WTC11 (cell line): ENCODE data around the gene SLC19A1.

Experiments
- CTCF ChIP-seq: fragments of 200-600 bp; IDR thresholded peaks from 2 replicates; pipeline ENCODE4 v1.8.0; 2022; ENCODE audit warnings: antibody characterized with exemption
- EMX1 ChIP-seq: fragments of 250-450 bp; sonication (Bioruptor Pico); IDR thresholded peaks from 2 replicates; pipeline ENCODE4 v1.8.0; 2021; ENCODE audit warnings: mild to moderate bottlenecking
- ETV6 ChIP-seq: sonication (generic); formaldehyde crosslinking; IDR thresholded peaks from 2 replicates; pipeline ENCODE4 v1.8.1; 2022; ENCODE audit warnings: mild to moderate bottlenecking, missing genetic modification reagents
- FOXJ3 ChIP-seq: sonication (generic); formaldehyde crosslinking; IDR thresholded peaks from 2 replicates; pipeline ENCODE4 v1.9.0; 2021; ENCODE audit warnings: missing genetic modification reagents, mild to moderate bottlenecking, borderline replicate concordance
- FOXP1 ChIP-seq: sonication (generic); formaldehyde crosslinking; IDR thresholded peaks from 2 replicates; pipeline ENCODE4 v1.8.0; 2022; ENCODE audit warnings: missing genetic modification reagents, mild to moderate bottlenecking, moderate library complexity, borderline replicate concordance
- FOXP4 ChIP-seq: sonication (generic); formaldehyde crosslinking; IDR thresholded peaks from 2 replicates; pipeline ENCODE4 v1.8.0; 2022; ENCODE audit warnings: mild to moderate bottlenecking, missing genetic modification reagents
- JUN ChIP-seq: sonication (generic); formaldehyde crosslinking; IDR thresholded peaks from 2 replicates; pipeline ENCODE4 v1.8.0; 2023; ENCODE audit warnings: mild to moderate bottlenecking, missing genetic modification reagents
- MXD4 ChIP-seq: fragments of 250-450 bp; sonication (Bioruptor Pico); IDR thresholded peaks from 2 replicates; pipeline ENCODE4 v1.8.0; 2021; ENCODE audit warnings: mild to moderate bottlenecking, moderate library complexity, borderline replicate concordance
- NFYB ChIP-seq: sonication (generic); formaldehyde crosslinking; conservative IDR thresholded peaks from 2 replicates; pipeline ENCODE4 v1.8.0; 2022; ENCODE audit warnings: low read depth, missing genetic modification reagents
- NR2C2 ChIP-seq: sonication (generic); formaldehyde crosslinking; IDR thresholded peaks from 2 replicates; pipeline ENCODE4 v1.8.0; 2022; ENCODE audit warnings: mild to moderate bottlenecking, missing genetic modification reagents
- OVOL2 ChIP-seq: fragments of 250-450 bp; sonication (Bioruptor Pico); IDR thresholded peaks from 2 replicates; pipeline ENCODE4 v1.9.0; 2021; ENCODE audit warnings: mild to moderate bottlenecking, borderline replicate concordance
- ZMAT4 ChIP-seq: fragments of 250-450 bp; sonication (Bioruptor Pico); IDR thresholded peaks from 2 replicates; pipeline ENCODE4 v1.9.0; 2021; ENCODE audit warnings: mild to moderate bottlenecking
- ZNF138 ChIP-seq: sonication (generic); formaldehyde crosslinking; conservative IDR thresholded peaks from 2 replicates; pipeline ENCODE4 v1.8.1; 2022; ENCODE audit warnings: mild to moderate bottlenecking, moderate library complexity, missing genetic modification reagents

DNA sequence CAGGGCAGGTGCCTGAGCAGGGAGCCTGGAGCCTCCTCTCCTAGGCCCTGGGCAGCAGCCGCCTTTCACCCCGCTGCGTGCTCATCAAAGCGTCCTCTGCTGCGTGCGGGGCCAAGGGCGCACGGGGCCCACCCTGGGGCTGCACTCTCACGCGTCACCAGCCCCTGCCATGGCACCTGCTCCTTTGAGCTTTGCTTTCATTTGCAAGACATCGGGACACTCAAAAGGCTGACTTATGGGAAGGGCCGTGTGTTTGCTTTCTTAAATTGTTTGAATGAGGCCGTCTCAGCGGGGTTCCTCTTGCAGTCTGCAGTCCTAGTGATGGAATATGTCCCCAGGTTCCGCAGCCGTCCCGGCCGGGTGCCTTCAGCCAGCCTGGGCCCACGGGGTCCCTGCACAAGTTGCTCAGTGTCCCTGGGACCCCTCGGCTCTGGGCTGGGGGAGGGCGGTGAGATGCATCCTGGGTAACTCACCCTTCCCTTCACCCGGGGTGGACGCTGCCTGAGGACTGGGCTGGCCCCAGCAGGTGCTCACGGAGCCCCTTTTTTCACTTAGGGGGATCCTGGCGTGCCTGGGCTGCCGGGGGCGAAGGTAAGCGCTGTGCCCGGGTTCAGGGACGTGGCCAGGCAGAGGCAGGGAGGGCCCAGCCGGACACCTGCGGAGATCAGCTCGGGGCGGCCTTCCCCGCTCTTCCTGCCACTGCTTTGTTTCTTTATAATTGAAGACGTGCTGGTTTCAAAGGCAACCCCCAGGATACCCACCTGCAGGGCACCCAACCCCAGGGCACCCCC, 53.1 kb downstream of the SLC19A1 start:
- TF ChIP-seq CTCF, result no peak
- no peak for TF ChIP-seq JUN (CRISPR knock-in tag)
- no peak for TF ChIP-seq MXD4 (CRISPR knock-in tag)
- no peak for TF ChIP-seq ETV6 (CRISPR knock-in tag)
- no peak for TF ChIP-seq FOXJ3 (CRISPR knock-in tag)
- TF ChIP-seq ZNF138 (CRISPR knock-in tag), result no peak
- TF ChIP-seq ZMAT4 (CRISPR knock-in tag), result no peak
- TF ChIP-seq FOXP4 (CRISPR knock-in tag), result no peak
- TF ChIP-seq NR2C2 (CRISPR knock-in tag), result no peak
- no peak for TF ChIP-seq FOXP1 (CRISPR knock-in tag)
- TF ChIP-seq NFYB (CRISPR knock-in tag), result no peak
- TF ChIP-seq OVOL2 (CRISPR knock-in tag), result no peak
- TF ChIP-seq EMX1, result no peak
